Caco-2 (cell line): ENCODE measurements around the gene FAAH. TPM values are rescaled to one million over a fixed set of nuclear protein-coding genes. Genes with fewer than 3 reads are reported as not detected.

Experiments
- BruUV-seq: library from RNA; stranded (reverse); fragments of 400-500 nt; replicated peaks from 2 replicates; lab custom pipeline; 2021; lab: Mats Ljungman, UMichigan
- CTCF ChIA-PET: fragments of 300-600 bp; sonication (Branson Sonifier 250); formaldehyde crosslinking; loops from one replicate; lab custom pipeline; 2022; ENCODE audit warnings: antibody characterized with exemption; lab: Charles Lee
- POLR2A ChIA-PET: fragments of 300-600 bp; sonication (Branson Sonifier 250); formaldehyde crosslinking; loops from one replicate; lab custom pipeline; 2022; ENCODE audit warnings: antibody characterized with exemption; lab: Charles Lee
- DNase-seq, 2 experiments: peaks; one replicate each; pipeline versions ENCODE4 v3.0.0 to v3.0.0-alpha.2; 2020 to 2022
- H3K27me3 ChIP-seq: replicated peaks from 2 replicates; pipeline ENCODE4 v1.6.0; 2011; ENCODE audit warnings: low read length; ENCODE audit not compliant: control insufficient read depth, insufficient read depth
- H3K36me3 ChIP-seq: 2 replicates; pipeline ENCODE4 v1.5.1; 2011; ENCODE audit warnings: low read length; ENCODE audit not compliant: control insufficient read depth, insufficient read depth
- H3K4me1 ChIP-seq: fragments of 250-450 bp; sonication (Bioruptor Pico); 2 replicates; pipeline ENCODE4 v1.5.1; 2020; ENCODE audit warnings: mild to moderate bottlenecking
- H3K4me3 ChIP-seq: 2 replicates; pipeline ENCODE4 v1.5.1; 2011; ENCODE audit warnings: low read depth, mild to moderate bottlenecking, control low read depth, low read length
- H3K9me3 ChIP-seq: fragments of 250-450 bp; sonication (Bioruptor Pico); 2 replicates; pipeline ENCODE4 v1.5.1; 2020; ENCODE audit warnings: mild to moderate bottlenecking, moderate library complexity
- H3K27ac Mint-ChIP-seq: one replicate; pipeline ENCODE4 v1.8.0; 2022; ENCODE audit warnings: mixed read lengths; ENCODE audit not compliant: unreplicated experiment
- H3K27me3 Mint-ChIP-seq: one replicate; pipeline ENCODE4 v1.8.0; 2022; ENCODE audit warnings: mixed read lengths; ENCODE audit not compliant: insufficient read depth, unreplicated experiment
- H3K36me3 Mint-ChIP-seq: one replicate; pipeline ENCODE4 v1.8.0; 2022; ENCODE audit warnings: mild to moderate bottlenecking, mixed read lengths; ENCODE audit not compliant: insufficient read depth, unreplicated experiment
- H3K4me1 Mint-ChIP-seq: one replicate; pipeline ENCODE4 v1.8.0; 2022; ENCODE audit warnings: low read depth, mixed read lengths; ENCODE audit not compliant: unreplicated experiment
- H3K4me3 Mint-ChIP-seq: one replicate; pipeline ENCODE4 v1.8.0; 2022; ENCODE audit warnings: mild to moderate bottlenecking, moderate library complexity, mixed read lengths; ENCODE audit not compliant: unreplicated experiment
- H3K9me3 Mint-ChIP-seq: one replicate; pipeline ENCODE4 v1.8.0; 2022; ENCODE audit warnings: mixed read lengths; ENCODE audit not compliant: unreplicated experiment
- CTCF ChIP-seq, 2 experiments: fragments of 200-600 bp in 1 of 2; IDR thresholded peaks; 1 replicate in 1 of 2; 2 replicates in 1 of 2; pipeline versions ENCODE4 v1.5.1 to v1.8.0; 2011 to 2022; ENCODE audit warnings: antibody characterized with exemption in 1 of 2, control low read depth in 1 of 2, inconsistent platforms in 1 of 2, low read depth in 1 of 2, low read length in 1 of 2, mild to moderate bottlenecking in 1 of 2, moderate library complexity in 1 of 2; ENCODE audit not compliant: insufficient read depth in 1 of 2, severe bottlenecking in 1 of 2, unreplicated experiment in 1 of 2
- intact Hi-C: fragments of 100-400 bp; cut with micrococcal nuclease; formaldehyde crosslinking; loops from one replicate; pipeline ENCODE4 v1.10.0; 2022; ENCODE audit not compliant: unreplicated experiment
- total RNA-seq: library from RNA; stranded (reverse); gene quantifications from 2 replicates; pipeline ENCODE4 v1.2.3, GENCODE V29; 2022

FAAH gene
- total RNA-seq, 1 experiment from 2014 or later, result 29.1 TPM

GRCh38 chr1:46436844-46437243, 42.7 kb downstream of the FAAH start:
- Mint-ChIP-seq H3K9me3 (no peaks in the 10 kb centered on the region), H3K4me1 (no peaks in the 10 kb centered on the region), H3K36me3 (no peaks in the 10 kb centered on the region), H3K27ac (no peak overlapping the region), H3K27me3 (peaks cover 10% of the 10 kb centered on the region), H3K4me3 (no peak overlapping the region)
- TF ChIP-seq CTCF (IDR thresholded peaks at IDR 0.05; ENCODE audit: insufficient read depth in 1 of 2, low read depth in 1 of 2, low read length in 1 of 2, severe bottlenecking in 1 of 2, unreplicated experiment in 1 of 2), result no peak
- BruUV-seq, result no TSS peak
- intact Hi-C loops, result no loop called here
- no peak for DNase-seq
- POLR2A ChIA-PET, result no interaction called here
- Histone ChIP-seq H3K9me3 (no peaks in the 10 kb centered on the region), H3K27me3 (no peaks in the 10 kb centered on the region), H3K4me3 (no peak overlapping the region), H3K4me1 (no peaks in the 10 kb centered on the region), H3K36me3 (no peaks in the 10 kb centered on the region)
- CTCF ChIA-PET, result no interaction called here

- no peak overlapping the region for H3K27ac Mint-ChIP-seq
- peaks cover 13% of the 10 kb centered on the region for H3K27me3 Mint-ChIP-seq
- POLR2A ChIA-PET, result no interaction called here
- CTCF ChIA-PET, result interaction anchor here (0.6 kb wide), 2 partner anchors 9 to 179 kb away, joined by 3 to 5 read pairs; partner anchors contain the start of gene MOB3C
- H3K4me1 Mint-ChIP-seq, result peaks cover 5% of the 10 kb centered on the region
- Histone ChIP-seq H3K4me3 (no peak overlapping the region), H3K4me1 (0 out of 2 replicates have a peak, but pooled peaks cover 4% of the 10 kb centered on the region), H3K36me3 (no peaks in the 10 kb centered on the region), H3K27me3 (no peaks in the 10 kb centered on the region), H3K9me3 (no peaks in the 10 kb centered on the region)
- no TSS peak for BruUV-seq
- no peak for TF ChIP-seq CTCF (IDR thresholded peaks at IDR 0.05; ENCODE audit: insufficient read depth in 1 of 2, low read depth in 1 of 2, low read length in 1 of 2, severe bottlenecking in 1 of 2, unreplicated experiment in 1 of 2)
- intact Hi-C loops, result no loop called here
- no peak overlapping the region for H3K4me3 Mint-ChIP-seq
- H3K36me3 Mint-ChIP-seq, result no peaks in the 10 kb centered on the region
- H3K9me3 Mint-ChIP-seq, result no peaks in the 10 kb centered on the region
- DNase-seq, result no peak
Observed at GRCh38 chr1:46437723-46438122, 43.6 kb downstream of the FAAH start.

GRCh38 chr1:46438346-46438745, 44.2 kb downstream of the FAAH start:
- no TSS peak for BruUV-seq
- Mint-ChIP-seq H3K27me3 (peaks cover 14% of the 10 kb centered on the region), H3K27ac (no peak overlapping the region), H3K4me3 (no peak overlapping the region), H3K36me3 (no peaks in the 10 kb centered on the region), H3K9me3 (no peaks in the 10 kb centered on the region), H3K4me1 (peaks cover 5% of the 10 kb centered on the region)
- no peak overlapping the region for H3K4me3 ChIP-seq
- no peak for TF ChIP-seq CTCF (IDR thresholded peaks at IDR 0.05; ENCODE audit: insufficient read depth in 1 of 2, low read depth in 1 of 2, low read length in 1 of 2, severe bottlenecking in 1 of 2, unreplicated experiment in 1 of 2)
- H3K4me1 ChIP-seq, result 0 out of 2 replicates have a peak, but pooled peaks cover 4% of the 10 kb centered on the region
- no peak for DNase-seq
- ChIA-PET POLR2A (no interaction called here), CTCF (no interaction called here)
- intact Hi-C loops, result no loop called here
- no peaks in the 10 kb centered on the region for H3K9me3 ChIP-seq
- H3K36me3 ChIP-seq, result no peaks in the 10 kb centered on the region
- H3K27me3 ChIP-seq, result no peaks in the 10 kb centered on the region
